Occipital lobe (tissue), 2 donors: ENCODE results near the gene CD109. TPM values are rescaled to one million over a fixed set of nuclear protein-coding genes. Genes with fewer than 3 reads are reported as not detected.
"Not testable (repeated sequence)": the region's sequence is repeated elsewhere in the genome, so short reads cannot be mapped to it uniquely, and the experiment has no call there.

Experiments used
- DNase-seq: peaks from one replicate; lab custom pipeline; 2025; lab: John Stamatoyannopoulos, UW
- total RNA-seq: library from RNA; depleted of rRNA; stranded (reverse); fragments of >200 nt; gene quantifications from one replicate; pipeline ENCODE4 v1.2.3, GENCODE V29; 2014

Gene CD109
- total RNA-seq, 1 donor from 2014 or later = 1.6 TPM

GRCh38 chr6:73725192-73725591 is 29.2 kb downstream of the CD109 start:
- DNase-seq = not testable (repeated sequence)

GRCh38 chr6:73727114-73727513 is 31.1 kb downstream of the CD109 start:
- no peak for DNase-seq

DNA sequence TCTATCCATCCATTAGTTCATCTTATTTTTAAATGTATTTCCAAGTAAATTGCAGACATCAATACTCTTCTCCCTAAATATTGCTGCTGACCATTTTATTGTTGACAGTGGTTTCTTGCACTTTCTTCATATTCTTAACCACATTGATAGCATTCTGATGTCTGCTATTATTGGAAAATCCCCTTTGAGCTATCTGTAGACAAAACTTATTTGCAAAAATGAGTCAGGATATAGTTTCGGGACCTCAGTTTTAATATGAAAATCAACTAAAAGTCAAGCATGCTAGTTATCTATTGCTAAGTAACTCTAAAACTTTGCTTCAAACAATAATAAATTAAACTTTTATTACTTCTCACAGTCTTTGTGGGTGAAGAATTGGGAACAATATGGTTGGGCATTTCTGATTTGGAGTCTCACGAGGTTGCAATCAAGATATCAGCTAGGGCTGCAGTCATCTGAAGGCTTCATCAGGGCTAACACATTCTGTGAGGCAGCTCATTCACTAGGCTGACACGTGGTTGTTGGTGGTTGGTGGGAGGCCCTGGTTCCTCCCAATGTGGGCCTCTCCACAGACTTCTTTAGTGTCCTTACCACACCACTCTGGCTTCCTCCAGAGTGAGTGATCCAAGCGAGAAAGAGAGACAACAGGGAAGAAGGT is 32.7 kb downstream of the CD109 start:
- DNase-seq = no peak

- DNase-seq = no peak
Observed at GRCh38 chr6:73731285-73731684, 35.3 kb downstream of the CD109 start.

- DNase-seq = peak; percentile 30
Observed at GRCh38 chr6:73732845-73733675, 37.1 kb downstream of the CD109 start.

- DNase-seq = no peak
Observed at GRCh38 chr6:73733791-73734190, 37.8 kb downstream of the CD109 start.

GRCh38 chr6:73734832-73735453 is 38.9 kb downstream of the CD109 start:
- no peak for DNase-seq

- no peak for DNase-seq
Observed at GRCh38 chr6:73738367-73739028, 42.5 kb downstream of the CD109 start.

GRCh38 chr6:73739096-73739495 is 43.1 kb downstream of the CD109 start:
- no peak for DNase-seq

DNA sequence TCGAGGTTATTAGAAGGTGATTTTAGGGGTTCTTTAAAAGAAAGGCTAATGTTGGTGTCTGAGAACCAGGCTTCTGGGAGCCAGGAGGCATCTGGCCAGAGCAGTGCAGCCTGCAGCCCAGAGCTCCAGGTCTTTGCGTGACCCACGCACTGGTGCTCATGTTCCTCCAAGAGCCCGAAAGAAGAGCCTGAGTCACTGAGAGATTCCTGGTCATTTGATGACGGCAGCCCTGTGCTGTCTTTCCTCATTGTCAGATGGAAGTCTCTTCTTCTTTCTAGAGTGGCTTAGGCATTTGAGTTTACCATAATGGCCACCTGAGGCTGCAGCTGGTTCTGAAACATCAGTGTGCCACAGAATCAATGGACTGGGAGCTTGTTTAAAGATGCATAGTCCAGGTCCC is 46.4 kb downstream of the CD109 start:
- DNase-seq = no peak

DNA sequence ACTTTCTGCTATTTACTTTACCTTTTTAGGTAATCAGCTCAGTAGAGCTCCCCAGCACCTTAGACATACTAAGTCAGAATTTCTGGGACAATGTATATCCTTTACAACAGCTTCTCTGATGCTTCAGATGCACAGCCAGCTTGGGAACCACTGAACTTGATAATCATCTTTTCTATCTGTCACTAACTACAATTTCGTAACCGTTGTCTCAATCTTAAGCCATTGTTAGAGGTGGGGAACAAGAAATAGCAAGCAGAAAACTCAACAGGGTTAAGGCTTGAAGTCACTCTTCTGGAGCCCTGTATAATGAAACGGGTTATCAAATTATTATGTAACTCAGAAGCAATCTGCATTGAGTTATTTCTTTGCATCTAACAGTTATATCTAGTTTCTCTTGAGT is 47.1 kb downstream of the CD109 start:
- no peak for DNase-seq

DNA sequence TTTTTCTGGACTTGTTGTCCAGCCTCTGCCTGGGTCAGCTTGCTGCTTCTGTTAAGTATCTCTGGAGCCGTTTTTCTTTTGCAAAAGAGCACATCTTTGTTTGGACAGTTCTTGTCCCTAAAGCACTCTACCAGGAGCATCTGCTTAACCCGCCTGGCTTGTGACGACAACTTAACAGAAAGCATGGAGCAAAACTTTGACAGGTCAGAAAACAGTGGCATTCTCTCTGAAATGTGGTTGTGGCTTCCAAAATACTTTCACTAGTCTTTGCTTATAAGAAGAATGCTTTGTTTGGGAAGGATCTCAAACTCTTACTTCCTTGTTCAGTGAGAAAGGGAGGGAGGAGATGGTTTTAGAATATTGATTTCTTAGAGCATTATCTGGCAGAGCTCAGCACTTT is 47.6 kb downstream of the CD109 start:
- DNase-seq = no peak

DNA sequence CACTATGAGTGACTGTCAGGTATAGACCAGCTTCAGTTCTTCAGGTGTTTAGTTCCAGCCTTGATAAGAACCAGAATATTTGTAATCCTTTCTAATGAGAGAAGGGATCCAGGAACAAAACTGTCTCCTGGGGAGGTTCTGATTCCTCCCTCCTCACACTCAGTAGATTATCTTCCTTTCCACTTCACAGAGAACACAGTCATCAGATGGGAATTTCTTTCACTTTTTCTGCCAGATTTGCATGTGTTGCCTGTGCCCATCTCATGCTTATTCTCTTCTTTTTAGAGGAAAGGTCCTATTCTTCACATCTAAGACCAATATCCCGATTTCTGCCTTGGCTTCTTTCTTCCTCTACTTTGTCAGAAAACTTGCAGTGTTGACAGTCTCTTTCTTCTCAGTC is 50.8 kb downstream of the CD109 start:
- DNase-seq = no peak

GRCh38 chr6:73747289-73747688 is 51.3 kb downstream of the CD109 start:
- no peak for DNase-seq

DNA sequence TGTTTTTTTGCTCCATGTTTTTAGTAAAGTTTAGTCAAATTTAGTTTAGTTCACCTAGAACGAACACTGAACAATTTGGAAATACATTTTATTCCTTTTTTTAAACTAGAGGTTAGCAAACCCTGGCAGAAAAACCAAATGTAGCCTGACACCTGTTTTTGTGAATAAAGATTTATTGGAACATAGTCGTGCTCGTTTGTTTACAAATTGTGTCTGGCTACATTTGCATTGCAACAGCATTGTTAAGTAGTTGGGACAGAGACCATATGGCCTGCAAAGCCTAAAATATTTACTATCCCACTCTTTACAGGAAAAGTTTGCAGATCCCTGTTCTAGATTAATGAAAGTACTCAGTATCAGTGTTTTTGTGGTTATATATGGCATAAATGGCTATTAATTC is 56.9 kb downstream of the CD109 start:
- no peak for DNase-seq

DNA sequence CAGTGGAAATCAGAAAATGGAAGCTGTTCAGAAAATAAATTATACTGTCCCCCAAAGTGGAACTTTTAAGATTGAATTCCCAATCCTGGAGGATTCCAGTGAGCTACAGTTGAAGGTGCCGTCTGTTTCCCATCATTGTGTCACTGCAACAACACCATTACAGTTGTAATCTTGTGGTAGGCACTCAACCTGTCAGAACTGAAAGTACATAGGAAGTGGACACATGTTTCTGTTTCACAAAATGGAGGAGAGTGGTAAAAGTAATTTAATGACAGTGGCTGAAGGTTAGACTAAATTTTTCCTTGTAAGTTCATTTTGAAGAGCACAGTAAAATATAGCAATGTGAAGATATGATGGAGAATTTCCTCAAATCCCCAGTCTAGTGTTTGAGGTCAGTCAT is 70.0 kb downstream of the CD109 start:
- no peak for DNase-seq

DNA sequence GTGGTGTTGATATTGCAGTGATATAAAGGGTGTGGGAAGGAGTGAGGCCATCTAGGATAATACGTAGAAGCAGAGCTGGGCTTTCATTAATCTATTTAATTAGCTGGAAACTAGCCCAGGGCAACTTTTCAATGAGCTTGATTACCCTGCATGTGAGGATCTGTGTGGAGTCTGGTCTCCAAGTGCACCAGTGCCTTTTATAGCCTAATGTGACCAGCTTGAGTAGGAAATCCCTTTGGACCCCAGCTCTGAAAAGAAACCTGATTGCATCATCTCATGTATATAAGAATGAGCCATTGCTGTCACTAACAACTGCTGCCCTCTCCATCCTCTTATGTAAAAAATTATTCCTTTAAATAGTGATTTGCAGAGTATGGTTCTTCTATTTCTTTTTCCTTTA is 72.6 kb downstream of the CD109 start:
- DNase-seq = no peak

GRCh38 chr6:73769976-73770375 is 74.0 kb downstream of the CD109 start:
- DNase-seq = no peak

DNA sequence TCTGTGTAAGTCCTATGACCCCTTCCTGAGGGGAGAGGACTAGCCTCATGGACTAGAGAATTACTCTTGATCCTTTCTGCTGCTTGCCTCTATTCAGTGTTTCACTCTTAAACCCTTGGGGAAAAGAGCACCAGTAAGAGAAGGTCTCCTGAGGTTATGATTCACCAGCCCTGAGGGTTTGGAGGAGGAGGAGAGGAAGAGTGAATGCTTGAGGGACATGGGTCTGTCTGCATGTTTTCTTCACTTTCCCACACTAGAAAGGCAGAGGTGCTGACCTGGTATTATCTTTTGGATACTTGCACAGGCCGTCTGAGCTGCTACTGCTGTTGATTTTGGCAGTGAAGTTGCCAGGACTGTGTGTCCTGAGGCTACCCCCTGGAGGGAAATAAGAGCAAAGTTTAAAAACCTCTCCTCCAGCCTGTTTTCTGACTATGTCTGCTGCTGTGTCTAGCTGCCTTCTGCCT is 78.3 kb downstream of the CD109 start:
- no peak for DNase-seq

- no peak for DNase-seq
Observed at GRCh38 chr6:73779943-73780342, 83.9 kb downstream of the CD109 start.

DNA sequence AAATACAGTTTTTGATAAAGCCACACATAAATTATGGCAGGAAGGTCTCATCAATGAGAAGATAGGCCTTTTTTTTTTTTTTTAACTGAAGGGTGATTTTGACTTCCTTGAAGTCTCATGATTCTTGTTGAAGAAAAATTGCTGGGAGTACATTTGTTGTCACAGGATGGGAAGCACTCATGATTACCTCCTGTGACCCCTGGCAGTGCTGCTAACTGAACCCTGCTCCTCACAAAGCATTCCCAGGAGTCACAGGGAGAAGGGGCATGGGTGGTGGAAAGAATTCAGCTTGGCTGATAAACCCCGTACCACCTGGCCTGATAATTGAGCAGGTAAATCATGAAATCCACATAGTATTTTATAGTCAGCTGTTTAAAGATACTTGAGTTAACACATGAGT is 86.9 kb downstream of the CD109 start:
- DNase-seq = no peak
